DOHH2 (cell line): ENCODE measurements around the gene POU2F3.
"Not testable (repeated sequence)": the region's sequence is repeated elsewhere in the genome, so short reads cannot be mapped to it uniquely, and the experiment has no call there.

Source experiments
- H3F3A ChIP-seq: fragments of 200-600 bp; sonication (generic), shearing (Covaris generic); 2 replicates; pipeline ENCODE4 v1.6.0; 2016; ENCODE audit warnings: antibody characterized with exemption, mild to moderate bottlenecking; ENCODE audit not compliant: control insufficient read depth, insufficient read depth
- H3K27ac ChIP-seq: fragments of 200-600 bp; sonication (generic); 2 replicates; pipeline ENCODE4 v1.5.1; 2014; ENCODE audit warnings: low read depth, mild to moderate bottlenecking, low read length, moderate library complexity
- H3K27me3 ChIP-seq: fragments of 200-600 bp; sonication (generic); 2 replicates; pipeline ENCODE4 v1.6.1; 2014; ENCODE audit warnings: mild to moderate bottlenecking, low read length, mixed read lengths; ENCODE audit not compliant: control insufficient read depth
- H3K36me3 ChIP-seq: fragments of 200-600 bp; sonication (generic); 2 replicates; pipeline ENCODE4 v1.6.1; 2014; ENCODE audit warnings: mild to moderate bottlenecking, low read length, moderate library complexity, mixed read lengths; ENCODE audit not compliant: control insufficient read depth
- H3K4me1 ChIP-seq: fragments of 200-600 bp; sonication (generic); 2 replicates; pipeline ENCODE4 v1.6.1; 2014; ENCODE audit warnings: mild to moderate bottlenecking, low read length, mixed read lengths; ENCODE audit not compliant: control insufficient read depth
- H3K4me2 ChIP-seq: fragments of 200-600 bp; sonication (generic); 2 replicates; pipeline ENCODE4 v1.6.0; 2014; ENCODE audit warnings: mild to moderate bottlenecking, low read length, moderate library complexity
- H3K4me3 ChIP-seq: fragments of 200-600 bp; sonication (generic); 2 replicates; pipeline ENCODE4 v1.5.1; 2014; ENCODE audit warnings: mild to moderate bottlenecking, low read length, mixed read lengths
- H3K79me2 ChIP-seq: fragments of 200-600 bp; sonication (generic); 2 replicates; pipeline ENCODE4 v1.6.1; 2014; ENCODE audit warnings: mild to moderate bottlenecking, low read length, mixed read lengths; ENCODE audit not compliant: control insufficient read depth
- H3K9me2 ChIP-seq: fragments of 200-600 bp; sonication (generic); replicated peaks from 2 replicates; pipeline ENCODE4 v1.6.1; 2014; ENCODE audit warnings: mild to moderate bottlenecking, low read length, mixed read lengths; ENCODE audit not compliant: control insufficient read depth
- H3K9me3 ChIP-seq: fragments of 200-600 bp; sonication (generic); 2 replicates; pipeline ENCODE4 v1.6.1; 2014; ENCODE audit warnings: antibody characterized with exemption, low read length, mixed read lengths; ENCODE audit not compliant: control insufficient read depth, insufficient read depth
- H4K20me1 ChIP-seq: fragments of 200-600 bp; sonication (generic); 2 replicates; pipeline ENCODE4 v1.6.0; 2014; ENCODE audit warnings: low read depth, mild to moderate bottlenecking, antibody characterized with exemption, low read length, moderate library complexity; ENCODE audit not compliant: control insufficient read depth, insufficient read depth
- CTCF ChIP-seq: fragments of 200-600 bp; sonication (generic); IDR thresholded peaks from one replicate; pipeline ENCODE4 v1.5.1; 2014; ENCODE audit warnings: antibody characterized with exemption, mild to moderate bottlenecking, low read depth, low read length; ENCODE audit not compliant: poor library complexity, severe bottlenecking
- EZH2phosphoT487 ChIP-seq: fragments of 200-600 bp; sonication (generic); IDR thresholded peaks from 2 replicates; pipeline ENCODE4 v1.6.1; 2017; ENCODE audit warnings: borderline replicate concordance, mild to moderate bottlenecking, antibody characterized with exemption, low read length, moderate library complexity, mixed read lengths

The POU2F3 gene

DNA sequence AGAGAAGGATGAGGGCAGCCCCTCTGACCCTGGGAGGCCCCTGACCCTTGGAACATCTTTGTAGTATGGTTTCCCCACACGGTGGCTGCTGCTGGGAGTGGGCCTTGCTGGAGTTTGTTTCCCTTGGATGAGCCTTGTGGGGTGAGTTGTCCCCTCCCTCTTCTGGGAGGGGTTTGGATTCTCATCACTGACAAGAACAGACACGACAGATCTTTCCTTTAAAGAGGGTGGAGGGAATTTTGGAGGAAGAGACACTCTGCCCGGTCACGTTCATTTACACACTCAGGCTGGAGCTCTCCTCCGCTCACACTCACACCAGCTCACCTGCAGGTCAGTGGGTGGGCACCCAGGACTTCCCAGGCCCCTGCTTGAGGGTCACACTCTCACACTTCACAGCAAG, 31.7 kb downstream of the POU2F3 start:
- Histone ChIP-seq H4K20me1 (no peaks in the 10 kb centered on the region), H3K79me2 (no peaks in the 10 kb centered on the region), H3K36me3 (no peaks in the 10 kb centered on the region), H3K27me3 (peaks cover 17% of the 10 kb centered on the region), H3K4me2 (no peak overlapping the region), H3K4me3 (no peak overlapping the region), H3F3A (no peaks in the 10 kb centered on the region), H3K4me1 (no peaks in the 10 kb centered on the region), H3K27ac (no peak overlapping the region), H3K9me3 (no peaks in the 10 kb centered on the region), H3K9me2 (no peaks in the 10 kb centered on the region)
- no peak for TF ChIP-seq EZH2phosphoT487
- TF ChIP-seq CTCF: no peak

DNA sequence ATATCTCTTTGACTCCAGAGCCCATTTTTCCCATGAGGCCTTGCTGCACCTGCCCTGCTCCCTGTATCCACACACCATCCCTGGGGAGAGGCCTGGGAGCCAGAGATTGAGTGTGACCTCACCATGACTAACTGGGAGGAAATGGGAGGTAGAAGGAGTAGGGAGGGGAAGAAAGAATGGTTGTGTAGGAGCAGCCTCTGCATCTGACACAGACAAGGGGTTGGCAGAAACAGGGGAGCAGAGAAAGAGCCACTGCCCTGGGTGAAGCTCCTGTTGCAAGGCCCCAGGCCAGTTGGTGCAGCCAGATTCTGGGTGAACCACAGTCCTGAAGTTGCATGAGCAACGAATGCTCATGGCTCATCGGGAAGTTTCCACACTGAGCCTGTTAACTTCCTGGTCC, 32.4 kb downstream of the POU2F3 start:
- TF ChIP-seq EZH2phosphoT487 (no peak), CTCF (no peak)
- H4K20me1 ChIP-seq: no peaks in the 10 kb centered on the region
- H3K27ac ChIP-seq: no peak overlapping the region
- no peak overlapping the region for H3K4me3 ChIP-seq
- no peaks in the 10 kb centered on the region for H3K36me3 ChIP-seq
- H3K79me2 ChIP-seq: no peaks in the 10 kb centered on the region
- no peaks in the 10 kb centered on the region for H3F3A ChIP-seq
- no peaks in the 10 kb centered on the region for H3K9me2 ChIP-seq
- H3K4me2 ChIP-seq: no peak overlapping the region
- no peaks in the 10 kb centered on the region for H3K9me3 ChIP-seq
- H3K27me3 ChIP-seq: peaks cover 16% of the 10 kb centered on the region
- no peaks in the 10 kb centered on the region for H3K4me1 ChIP-seq

GRCh38 chr11:120273432-120273831, 33.5 kb downstream of the POU2F3 start:
- no peak overlapping the region for H3K4me3 ChIP-seq
- no peaks in the 10 kb centered on the region for H3K9me3 ChIP-seq
- H3K4me2 ChIP-seq: no peak overlapping the region
- H3K9me2 ChIP-seq: no peaks in the 10 kb centered on the region
- H3K4me1 ChIP-seq: no peaks in the 10 kb centered on the region
- no peak for TF ChIP-seq CTCF
- TF ChIP-seq EZH2phosphoT487: no peak
- no peaks in the 10 kb centered on the region for H3K36me3 ChIP-seq
- no peaks in the 10 kb centered on the region for H3F3A ChIP-seq
- peaks cover 13% of the 10 kb centered on the region for H3K27me3 ChIP-seq
- H4K20me1 ChIP-seq: no peaks in the 10 kb centered on the region
- no peaks in the 10 kb centered on the region for H3K79me2 ChIP-seq
- no peak overlapping the region for H3K27ac ChIP-seq

- H3K4me1 ChIP-seq, H3F3A ChIP-seq, H4K20me1 ChIP-seq, H3K27me3 ChIP-seq, H3K79me2 ChIP-seq, H3K9me3 ChIP-seq, H3K36me3 ChIP-seq, H3K9me2 ChIP-seq, H3K27ac ChIP-seq, H3K4me3 ChIP-seq, H3K4me2 ChIP-seq: not testable (repeated sequence)
Measured at GRCh38 chr11:120273956-120274355, 34.0 kb downstream of the POU2F3 start.
